ENCODE results near the gene AAK1. TPM values are rescaled to one million over a fixed set of nuclear protein-coding genes. Genes with fewer than 3 reads are reported as not detected.

The AAK1 gene
- total RNA-seq, 1 donor from 2014 or later = 72.6 TPM

DNA sequence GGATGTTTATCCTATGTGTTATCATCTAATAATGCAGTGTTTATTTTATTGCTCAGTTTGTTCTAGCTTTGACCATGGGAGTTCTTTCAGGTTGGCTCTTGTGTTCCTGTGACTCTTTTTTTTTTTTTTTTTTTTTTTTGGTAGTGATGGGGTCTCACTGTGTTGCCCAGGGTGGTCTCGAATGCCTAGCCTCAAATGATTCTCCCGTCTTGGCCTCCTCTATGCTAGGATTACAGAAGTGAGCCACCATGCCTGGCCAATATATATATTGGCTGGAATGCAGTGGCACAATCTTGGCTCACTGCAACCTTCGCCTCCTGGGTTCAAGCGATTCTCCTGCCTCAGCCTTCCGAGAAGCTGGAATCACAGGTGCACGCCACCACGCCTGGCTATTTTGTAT is 187.4 kb downstream of the AAK1 start:
- no peaks in the 10 kb centered on the region for H3K27me3 ChIP-seq
- no peak for DNase-seq
- intact Hi-C loops (cut with DNase I) = no loop called here

GRCh38 chr2:69454976-69455375 is 188.6 kb downstream of the AAK1 start:
- H3K27me3 ChIP-seq = no peaks in the 10 kb centered on the region
- ATAC-seq (no peak), DNase-seq (no peak)
- no peaks in the 10 kb centered on the region for H3K4me1 ChIP-seq
- no peaks in the 10 kb centered on the region for H3K9me3 ChIP-seq
- H3K36me3 ChIP-seq = no peaks in the 10 kb centered on the region
- intact Hi-C loops (cut with DNase I) = no loop called here
- TF ChIP-seq CTCF (IDR thresholded peaks at IDR 0.05) = no peak
- H3K4me3 ChIP-seq = no peak overlapping the region
- no peak overlapping the region for H3K27ac ChIP-seq

More for the DNA sequence above, 187.4 kb downstream of the AAK1 start:
- Histone ChIP-seq H3K9me3 (no peaks in the 10 kb centered on the region), H3K4me3 (no peak overlapping the region), H3K36me3 (no peaks in the 10 kb centered on the region), H3K27ac (no peak overlapping the region), H3K4me1 (no peaks in the 10 kb centered on the region)
- no peak for ATAC-seq
- no peak for TF ChIP-seq CTCF (IDR thresholded peaks at IDR 0.05)

DNA sequence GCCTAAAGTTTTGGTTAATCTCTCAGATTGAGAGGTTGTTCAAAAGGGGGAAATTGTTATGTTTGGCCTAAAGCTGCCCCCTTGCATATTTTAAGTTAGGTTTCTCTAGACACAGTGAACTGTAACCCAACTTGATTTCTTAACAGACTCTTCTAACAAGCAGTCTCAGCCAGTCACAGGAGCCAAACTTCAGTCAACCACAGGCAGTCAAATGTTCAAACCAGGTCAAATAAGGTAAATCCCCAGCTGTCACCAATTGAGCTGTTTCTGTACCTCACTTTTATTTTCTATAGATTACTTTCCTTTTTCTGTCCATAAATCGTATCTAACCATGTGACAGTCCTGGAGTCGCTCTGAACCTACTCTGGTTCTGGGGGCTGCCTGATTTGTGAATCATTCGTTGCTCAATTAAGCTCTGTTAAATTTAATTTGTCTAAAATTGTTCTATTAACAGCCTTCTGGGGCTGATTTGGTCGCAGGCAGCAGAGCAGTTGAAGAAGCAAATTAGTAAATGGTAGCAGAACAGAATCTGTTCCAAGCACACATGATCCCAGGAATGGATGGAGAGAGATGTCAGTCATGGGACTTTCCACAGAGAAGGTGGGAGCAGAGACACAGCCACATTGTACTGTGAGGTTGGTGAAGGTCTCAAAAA is 189.9 kb downstream of the AAK1 start:
- Histone ChIP-seq H3K27me3 (no peaks in the 10 kb centered on the region), H3K9me3 (no peaks in the 10 kb centered on the region), H3K4me3 (no peak overlapping the region), H3K27ac (no peak overlapping the region), H3K36me3 (no peaks in the 10 kb centered on the region), H3K4me1 (no peaks in the 10 kb centered on the region)
- intact Hi-C loops (cut with DNase I) = no loop called here
- DNase-seq (no peak), ATAC-seq (no peak)
- TF ChIP-seq CTCF (IDR thresholded peaks at IDR 0.05) = no peak

- intact Hi-C loops (cut with DNase I) = no loop called here
Measured at GRCh38 chr2:69452687-69453086, 190.9 kb downstream of the AAK1 start.

DNA sequence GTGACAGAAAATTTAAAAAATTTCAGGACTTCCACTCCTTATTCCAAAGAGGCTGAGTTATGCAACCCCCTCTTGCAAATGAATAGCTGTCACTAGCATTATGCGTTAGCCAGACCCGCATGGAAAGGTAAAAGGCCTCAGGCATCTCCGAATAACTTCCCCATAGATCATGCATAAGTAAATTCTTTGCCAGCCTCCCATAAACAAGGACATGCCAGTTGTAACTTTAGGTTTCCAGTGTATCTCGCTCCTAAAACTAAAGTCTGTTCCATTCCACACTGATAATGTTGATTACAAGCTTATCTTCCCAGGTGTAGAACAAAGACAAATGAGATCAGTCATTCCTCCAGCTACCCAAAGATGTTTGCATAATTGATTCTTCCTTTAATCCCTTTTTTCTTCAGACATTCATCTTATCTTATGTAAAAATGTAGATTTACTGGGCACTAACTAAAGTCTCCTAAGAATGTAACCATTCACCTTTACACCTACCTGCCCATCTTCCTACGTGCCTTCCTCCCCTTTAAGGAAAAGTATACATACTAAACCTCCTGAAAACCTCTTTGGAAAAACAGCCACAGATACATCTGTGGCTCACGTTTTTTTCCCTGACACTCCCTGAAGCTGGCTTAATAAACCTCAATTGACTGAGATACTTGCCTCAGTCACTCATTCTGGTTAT is 192.7 kb downstream of the AAK1 start:
- Histone ChIP-seq H3K27me3 (no peaks in the 10 kb centered on the region), H3K27ac (no peak overlapping the region), H3K9me3 (no peaks in the 10 kb centered on the region), H3K4me3 (no peak overlapping the region), H3K4me1 (no peaks in the 10 kb centered on the region), H3K36me3 (no peaks in the 10 kb centered on the region)
- DNase-seq (no peak), ATAC-seq (no peak)
- TF ChIP-seq CTCF (IDR thresholded peaks at IDR 0.05) = no peak
- intact Hi-C loops (cut with DNase I) = no loop called here

More at GRCh38 chr2:69452687-69453086, 190.9 kb downstream of the AAK1 start:
- TF ChIP-seq CTCF (IDR thresholded peaks at IDR 0.05) = no peak
- no peaks in the 10 kb centered on the region for H3K36me3 ChIP-seq
- H3K4me1 ChIP-seq = no peaks in the 10 kb centered on the region
- ATAC-seq = no peak
- no peaks in the 10 kb centered on the region for H3K27me3 ChIP-seq
- H3K4me3 ChIP-seq = no peak overlapping the region
- no peak for DNase-seq
- no peaks in the 10 kb centered on the region for H3K9me3 ChIP-seq
- no peak overlapping the region for H3K27ac ChIP-seq

Data from upper lobe of right lung (tissue), 1 donor.